H1 (cell line): ENCODE results near the gene CHRNA4. TPM values are rescaled to one million over a fixed set of nuclear protein-coding genes. Genes with fewer than 3 reads are reported as not detected.

ENCODE experiments used
- CTCF ChIA-PET: fragments of 300-600 bp; sonication (Branson Sonifier 250); formaldehyde crosslinking; loops from one replicate; lab custom pipeline; 2021; ENCODE audit not compliant: partially characterized antibody; lab: Charles Lee
- POLR2A ChIA-PET: fragments of 300-600 bp; sonication (Branson Sonifier 250); formaldehyde crosslinking; loops from one replicate; lab custom pipeline; 2021; ENCODE audit warnings: inconsistent platforms; ENCODE audit not compliant: partially characterized antibody; lab: Charles Lee
- DNase-seq, 2 experiments: peaks; one replicate each; pipeline versions ENCODE4 v3.0.0 to v3.0.0-alpha.2; 2010 to 2022; ENCODE audit warnings: low spot score in 2 of 2, low read depth in 1 of 2, mixed read lengths in 1 of 2
- FAIRE-seq: peaks from 2 replicates; lab custom pipeline; 2011; peaks lifted over from hg19 to GRCh38; lab: Jason Lieb, UNC
- H2AFZ ChIP-seq: 2 replicates; pipeline ENCODE4 v1.8.1; 2012; ENCODE audit warnings: low read length, inconsistent platforms
- H2AK5ac ChIP-seq: 2 replicates; pipeline ENCODE4 v1.6.1; 2013; ENCODE audit warnings: low read depth, low read length
- H2BK120ac ChIP-seq: replicated peaks from 2 replicates; pipeline ENCODE3; 2013; ENCODE audit warnings: low read depth, low read length, inconsistent platforms
- H2BK12ac ChIP-seq: 2 replicates; pipeline ENCODE4 v1.6.1; 2013; ENCODE audit warnings: low read depth, low read length
- H2BK15ac ChIP-seq: 2 replicates; pipeline ENCODE4 v1.6.1; 2013; ENCODE audit warnings: low read length
- H2BK20ac ChIP-seq: 2 replicates; pipeline ENCODE4 v1.6.1; 2013; ENCODE audit warnings: low read length
- H2BK5ac ChIP-seq: 2 replicates; pipeline ENCODE4 v1.6.1; 2013; ENCODE audit warnings: low read depth, low read length
- H3K14ac ChIP-seq: 2 replicates; pipeline ENCODE4 v1.6.1; 2013; ENCODE audit warnings: inconsistent platforms; ENCODE audit not compliant: insufficient read length
- H3K18ac ChIP-seq: 2 replicates; pipeline ENCODE4 v1.6.1; 2013; ENCODE audit warnings: low read length; ENCODE audit errors: extremely low read depth
- H3K23ac ChIP-seq: 2 replicates; pipeline ENCODE4 v1.6.1; 2013; ENCODE audit warnings: inconsistent platforms; ENCODE audit not compliant: insufficient read length
- H3K23me2 ChIP-seq: 2 replicates; pipeline ENCODE4 v1.6.1; 2013; ENCODE audit warnings: low read depth, low read length
- H3K27ac ChIP-seq: 2 replicates; pipeline ENCODE4 v1.6.1; 2011; ENCODE audit warnings: low read depth, low read length, inconsistent platforms
- H3K27me3 ChIP-seq, 4 experiments: replicated peaks in 1 of 4; 1 replicate in 1 of 4; 2 replicates in 3 of 4; pipeline versions ENCODE4 v1.6.1 to v1.8.1; 2011 to 2013; ENCODE audit warnings: low read length in 3 of 4, mild to moderate bottlenecking in 3 of 4, inconsistent platforms in 2 of 4, mixed read lengths in 2 of 4, moderate library complexity in 1 of 4; ENCODE audit not compliant: control insufficient read depth in 3 of 4, insufficient read depth in 3 of 4; ENCODE audit errors: extremely low read depth in 1 of 4
- H3K36me3 ChIP-seq, 4 experiments: 2 replicates each; pipeline versions ENCODE4 v1.6.1 to v1.8.1; 2011 to 2013; ENCODE audit warnings: mild to moderate bottlenecking in 4 of 4, low read length in 3 of 4, moderate library complexity in 2 of 4, control low read depth in 1 of 4, inconsistent platforms in 1 of 4; ENCODE audit not compliant: insufficient read depth in 4 of 4, control insufficient read depth in 2 of 4
- H3K4ac ChIP-seq: replicated peaks from 2 replicates; pipeline ENCODE3; 2013; ENCODE audit warnings: low read length, low read depth, mixed read lengths, inconsistent platforms; ENCODE audit not compliant: insufficient read length
- H3K4me1 ChIP-seq, 4 experiments: replicated peaks in 1 of 4; 1 replicate in 1 of 4; 2 replicates in 3 of 4; pipeline versions ENCODE4 v1.6.1 to v1.8.1; 2011 to 2013; ENCODE audit warnings: low read length in 3 of 4, inconsistent platforms in 2 of 4, mixed read lengths in 1 of 4; ENCODE audit not compliant: insufficient read depth in 4 of 4, control insufficient read depth in 3 of 4
- H3K4me2 ChIP-seq, 2 experiments: 2 replicates each; pipeline versions ENCODE4 v1.6.1 to v1.8.1; 2011 to 2013; ENCODE audit warnings: low read depth in 2 of 2, low read length in 2 of 2, control low read depth in 1 of 2, inconsistent platforms in 1 of 2, mild to moderate bottlenecking in 1 of 2; ENCODE audit not compliant: insufficient read depth in 1 of 2
- H3K4me3 ChIP-seq, 4 experiments: fragments of 200-600, 300-600 bp in 1 of 4; sonication (generic), shearing (Covaris generic), sonication (Bioruptor Twin) in 1 of 4; 2 replicates each; pipeline versions ENCODE4 v1.5.1 to v1.8.1; 2011 to 2016; ENCODE audit warnings: low read length in 4 of 4, low read depth in 3 of 4, control low read depth in 2 of 4, inconsistent platforms in 2 of 4, mild to moderate bottlenecking in 2 of 4, mixed read lengths in 1 of 4, moderate library complexity in 1 of 4; ENCODE audit not compliant: insufficient read depth in 2 of 4; ENCODE audit errors: extremely low read depth in 1 of 4
- H3K56ac ChIP-seq: replicated peaks from 2 replicates; pipeline ENCODE3; 2013; ENCODE audit warnings: low read depth, mild to moderate bottlenecking, mixed read lengths, low read length, inconsistent platforms; ENCODE audit not compliant: insufficient read length
- H3K79me1 ChIP-seq: 2 replicates; pipeline ENCODE4 v1.6.1; 2013; ENCODE audit warnings: low read depth, low read length, control low read depth
- H3K79me2 ChIP-seq, 2 experiments: 2 replicates each; pipeline versions ENCODE4 v1.6.1 to v1.8.1; 2012 to 2013; ENCODE audit warnings: low read length in 2 of 2, mild to moderate bottlenecking in 2 of 2, inconsistent platforms in 1 of 2; ENCODE audit not compliant: insufficient read depth in 2 of 2, control insufficient read depth in 1 of 2
- H3K9ac ChIP-seq, 4 experiments: replicated peaks in 1 of 4; 1 replicate in 1 of 4; 2 replicates in 3 of 4; pipeline versions ENCODE4 v1.6.1 to v1.8.1; 2011 to 2013; ENCODE audit warnings: low read depth in 3 of 4, low read length in 3 of 4, control low read depth in 2 of 4, mild to moderate bottlenecking in 2 of 4, moderate library complexity in 2 of 4, inconsistent platforms in 1 of 4; ENCODE audit errors: extremely low read depth in 1 of 4
- H3K9me3 ChIP-seq, 2 experiments: 2 replicates each; pipeline versions ENCODE4 v1.6.1 to v1.8.1; 2012 to 2013; ENCODE audit warnings: mild to moderate bottlenecking in 2 of 2, moderate library complexity in 2 of 2, control low read depth in 1 of 2, inconsistent platforms in 1 of 2, low read depth in 1 of 2, low read length in 1 of 2, mixed read lengths in 1 of 2; ENCODE audit not compliant: insufficient read depth in 2 of 2
- H4K20me1 ChIP-seq, 2 experiments: replicated peaks in 1 of 2; 2 replicates each; pipeline versions ENCODE3 to v1.8.1; 2011 to 2013; ENCODE audit warnings: inconsistent platforms in 2 of 2, low read length in 2 of 2, mild to moderate bottlenecking in 1 of 2; ENCODE audit not compliant: insufficient read depth in 2 of 2, control insufficient read depth in 1 of 2
- H4K5ac ChIP-seq: 2 replicates; pipeline ENCODE4 v1.6.1; 2013; ENCODE audit warnings: low read length, low read depth, mixed read lengths, inconsistent platforms; ENCODE audit not compliant: insufficient read length
- H4K8ac ChIP-seq: 2 replicates; pipeline ENCODE4 v1.8.0; 2013; ENCODE audit warnings: mild to moderate bottlenecking, moderate library complexity, low read length, inconsistent platforms; ENCODE audit not compliant: insufficient read depth; ENCODE audit errors: extremely low read depth
- H4K91ac ChIP-seq: replicated peaks from 2 replicates; pipeline ENCODE3; 2013; ENCODE audit warnings: low read length, mixed read lengths, inconsistent platforms; ENCODE audit not compliant: insufficient read length
- BACH1 ChIP-seq: IDR thresholded peaks from 2 replicates; pipeline ENCODE4 v1.6.1; 2012; ENCODE audit warnings: low read length, improper control_type of control experiment
- BCL11A ChIP-seq, 2 experiments: IDR thresholded peaks; one replicate each; pipeline ENCODE4 v1.6.1; 2011; ENCODE audit warnings: low read depth in 2 of 2, low read length in 2 of 2, mild to moderate bottlenecking in 2 of 2
- CEBPB ChIP-seq: IDR thresholded peaks from 2 replicates; pipeline ENCODE4 v1.6.1; 2012; ENCODE audit warnings: low read depth, low read length
- CHD1 ChIP-seq: IDR thresholded peaks from 2 replicates; pipeline ENCODE4 v1.6.1; 2012; ENCODE audit warnings: low read depth, low read length, improper control_type of control experiment
- GABPA ChIP-seq: IDR thresholded peaks from 2 replicates; pipeline ENCODE4 v1.6.1; 2011; ENCODE audit warnings: mild to moderate bottlenecking, low read length, moderate library complexity, borderline replicate concordance; ENCODE audit not compliant: insufficient read depth
- HDAC6 ChIP-seq: IDR thresholded peaks from one replicate; pipeline ENCODE4 v1.7.1; 2012; ENCODE audit warnings: low read depth, mild to moderate bottlenecking, inconsistent platforms, low read length, moderate library complexity
- POLR2AphosphoS5 ChIP-seq: IDR thresholded peaks from 2 replicates; pipeline ENCODE4 v1.6.1; 2011; ENCODE audit warnings: low read depth, low read length
- RBBP5 ChIP-seq: IDR thresholded peaks from 2 replicates; pipeline ENCODE4 v1.7.1; 2012; ENCODE audit warnings: low read depth, mild to moderate bottlenecking, inconsistent platforms, low read length, moderate library complexity, borderline replicate concordance
- SAP30 ChIP-seq: fragments of 300-600 bp; sonication (generic); IDR thresholded peaks from 2 replicates; pipeline ENCODE4 v1.7.1; 2012; ENCODE audit warnings: low read length, moderate library complexity, mild to moderate bottlenecking, inconsistent platforms; ENCODE audit not compliant: insufficient read depth, insufficient replicate concordance
- SP1 ChIP-seq: IDR thresholded peaks from 2 replicates; pipeline ENCODE4 v1.6.1; 2011; ENCODE audit warnings: low read depth, low read length
- SUZ12 ChIP-seq: fragments of 200-600 bp; sonication (generic); IDR thresholded peaks from 2 replicates; pipeline ENCODE4 v1.6.1; 2012; ENCODE audit warnings: mild to moderate bottlenecking, inconsistent platforms, low read length, moderate library complexity, mixed read lengths
- TAF7 ChIP-seq: optimal IDR thresholded peaks from 2 replicates; pipeline ENCODE3; 2011; ENCODE audit warnings: low read depth, mild to moderate bottlenecking, inconsistent platforms, low read length, moderate library complexity, borderline replicate concordance
- TBP ChIP-seq: IDR thresholded peaks from 2 replicates; pipeline ENCODE4 v1.6.1; 2011; ENCODE audit warnings: low read depth, low read length, improper control_type of control experiment
- YY1 ChIP-seq: IDR thresholded peaks from 2 replicates; pipeline ENCODE4 v1.6.1; 2011; ENCODE audit warnings: low read depth, mild to moderate bottlenecking, low read length
- whole genome bisulfite sequencing, 2 experiments: shearing (Covaris generic) in 1 of 2; methylation state at CpG; one replicate each; pipeline versions ENCODE4 v1.1.6 to v1.1.7; 2013 to 2015; ENCODE audit warnings: low lambda C conversion rate in 2 of 2, mixed read lengths in 2 of 2, inconsistent platforms in 1 of 2, low coverage in 1 of 2, missing lambda C conversion rate in 1 of 2; ENCODE audit not compliant: insufficient replicate concordance in 2 of 2, insufficient coverage in 1 of 2, insufficient read length in 1 of 2; ENCODE audit errors: extremely low coverage in 1 of 2, missing lambda C conversion rate in 1 of 2; 5-methylcytosine and 5-hydroxymethylcytosine counted together
- polyA plus RNA-seq, 7 experiments: library from polyadenylated mRNA; depleted of rRNA in 3 of 7; stranded (reverse) in 5 of 7; unstranded in 2 of 7; fragments of >200 nt in 5 of 7; fragments of 200-250 nt in 2 of 7; gene quantifications; 1 replicate in 5 of 7; 2 replicates in 1 of 7; 4 replicates in 1 of 7; pipeline versions ENCODE4 v1.2.1 to v1.2.3, GENCODE V29; 2011 to 2013; ENCODE audit warnings: missing spikeins in 2 of 7, mixed read lengths in 2 of 7
- total RNA-seq: library from RNA; stranded (reverse); fragmentation: NEBNext Ultra II Directional; extraction: Animal tissue kit (Norgen Biotek cat#: 25700); gene quantifications from 2 replicates; pipeline ENCODE4 v1.2.1, GENCODE V29; 2021

CHRNA4 gene
- total and polyA plus RNA-seq, 2 of the 8 experiments (the other 6 are each of a cell fraction or from before 2014, with no cell fraction given) = 4.3 to 5.7 TPM

DNA sequence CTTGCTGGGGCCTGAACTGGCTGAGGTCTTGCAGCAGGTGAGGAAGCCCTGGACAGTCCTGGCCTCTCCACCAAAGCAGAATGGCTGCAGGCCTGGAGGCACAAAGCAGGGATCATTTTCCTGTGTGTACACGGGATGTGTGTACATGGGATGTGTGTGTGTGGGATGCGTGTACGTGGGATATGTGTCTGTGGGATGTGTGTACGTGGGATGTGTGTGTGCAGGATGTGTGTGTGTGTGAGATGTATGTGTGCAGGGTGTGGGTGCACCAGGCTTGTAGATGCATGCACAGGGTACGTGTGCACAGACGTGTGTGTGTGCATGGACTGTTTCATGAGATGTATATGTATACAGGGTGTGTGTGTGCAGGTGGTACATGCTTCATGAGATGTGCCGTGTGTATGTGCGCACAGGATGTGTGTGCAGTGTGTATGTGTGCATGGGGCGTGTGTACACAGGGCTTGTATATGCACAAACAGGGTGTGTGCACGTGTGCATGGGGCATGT is 7.9 kb upstream of the CHRNA4 start:
- Histone ChIP-seq H2AFZ (no peak overlapping the region), H3K14ac (no peak overlapping the region), H2BK5ac (no peak overlapping the region), H4K5ac (no peak overlapping the region), H3K56ac (no peak overlapping the region), H4K8ac (peak overlapping the region; percentile 51; the same call in 1 of the 2 replicates), H4K20me1 (no peaks in the 10 kb centered on the region), H3K79me2 (no peaks in the 10 kb centered on the region), H3K79me1 (peaks cover 2% of the 10 kb centered on the region; the same call in 1 of the 2 replicates), H3K23ac (no peak overlapping the region), H3K4me2 (no peak overlapping the region), H3K9me3 (no peaks in the 10 kb centered on the region), H3K4me3 (no peak overlapping the region), H3K23me2 (0 out of 2 replicates have a peak, but pooled peaks cover 3% of the 10 kb centered on the region), H2BK15ac (peak overlapping the region; percentile 99), H2BK12ac (peak overlapping the region; percentile 75; the same call in 1 of the 2 replicates), H3K27me3 (no peaks in the 10 kb centered on the region; a peak in 1 of 7 replicates), H2BK120ac (peak overlapping the region; percentile 47), H3K27ac (no peak overlapping the region), H4K91ac (peak overlapping the region; percentile 12), H3K18ac (no peak overlapping the region), H2AK5ac (peak overlapping the region; percentile 93; the same call in 1 of the 2 replicates), H3K36me3 (no peaks in the 10 kb centered on the region), H3K4me1 (peaks cover 0 to 7% (median 2%) of the 10 kb centered on the region in 4 experiments; a peak in 3 of 7 replicates), H3K4ac (no peak overlapping the region), H3K9ac (no peak overlapping the region; a peak in 1 of 7 replicates), H2BK20ac (no peak overlapping the region)
- ChIA-PET CTCF (interaction anchor here (3.1 to 5.2 kb wide), 4 partner anchors 9 to 60 kb away, joined by 13 to 25 read pairs (median 18); no protein-coding TSS in a partner anchor), POLR2A (no interaction called here)
- TF ChIP-seq RBBP5 (no peak), SUZ12 (no peak), BCL11A (IDR thresholded peaks at IDR 0.05; ENCODE audit: low read depth in 2 of 2, low read length in 2 of 2) (no peak), SAP30 (no peak), GABPA (no peak), TAF7 (no peak), SP1 (no peak), CEBPB (no peak), HDAC6 (no peak), YY1 (no peak), BACH1 (no peak), TBP (no peak), POLR2AphosphoS5 (no peak), CHD1 (no peak)
- DNase-seq (no peak), FAIRE-seq (no peak)
- WGBS, 2 experiments = 89% methylated on average over 10 of the region's 10 CpGs; no CpG with 5 or more reads in 1 of the 2 experiments
